NCI-H1436 treated with DMSO at 0.1 percent for 48 hours (cell line): ENCODE data around the gene IKZF1.

Source experiments
- DNase-seq: peaks from one replicate; lab custom pipeline; 2025; lab: John Stamatoyannopoulos, UW

Gene IKZF1

DNA sequence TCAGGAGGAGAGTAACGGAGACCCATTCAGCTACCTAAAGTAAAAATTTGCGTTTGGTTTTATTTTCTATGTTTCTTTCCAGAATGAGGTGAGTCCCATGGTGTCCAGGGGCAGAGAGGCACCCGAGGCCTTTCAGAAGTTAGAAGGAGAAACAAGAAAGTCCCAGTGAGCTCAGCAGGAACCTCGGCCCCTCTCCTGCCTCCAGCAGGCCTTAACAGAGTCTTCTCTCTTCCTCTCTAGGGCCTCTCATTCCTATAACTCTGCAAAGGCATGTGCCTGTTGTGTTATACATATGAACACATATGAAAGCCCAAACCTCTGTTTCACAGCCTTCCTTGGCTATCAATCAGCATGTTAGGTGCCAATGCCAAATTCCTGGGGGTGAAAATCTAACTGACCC lies 20.8 kb upstream of the IKZF1 start:
- DNase-seq, result no peak

DNA sequence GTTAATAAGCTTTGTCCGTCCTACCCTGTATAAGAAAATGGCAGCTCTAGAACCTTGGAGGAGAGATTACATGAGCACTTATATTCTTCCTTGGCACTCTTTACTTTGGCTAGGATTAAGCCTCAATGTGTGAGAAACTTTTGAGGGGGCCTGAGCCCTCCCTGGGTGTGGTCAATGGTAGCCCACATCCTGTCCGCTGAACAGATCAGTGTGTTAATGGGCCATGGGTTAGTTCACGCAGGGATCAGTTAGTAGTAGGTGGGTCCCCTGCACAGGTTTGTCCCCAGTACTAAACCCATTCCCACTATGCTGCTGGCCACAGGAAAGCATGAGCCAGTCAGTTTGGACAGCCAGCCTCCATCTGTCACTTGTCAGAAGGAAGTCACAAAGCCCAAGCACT lies 20.2 kb upstream of the IKZF1 start:
- no peak for DNase-seq

DNA sequence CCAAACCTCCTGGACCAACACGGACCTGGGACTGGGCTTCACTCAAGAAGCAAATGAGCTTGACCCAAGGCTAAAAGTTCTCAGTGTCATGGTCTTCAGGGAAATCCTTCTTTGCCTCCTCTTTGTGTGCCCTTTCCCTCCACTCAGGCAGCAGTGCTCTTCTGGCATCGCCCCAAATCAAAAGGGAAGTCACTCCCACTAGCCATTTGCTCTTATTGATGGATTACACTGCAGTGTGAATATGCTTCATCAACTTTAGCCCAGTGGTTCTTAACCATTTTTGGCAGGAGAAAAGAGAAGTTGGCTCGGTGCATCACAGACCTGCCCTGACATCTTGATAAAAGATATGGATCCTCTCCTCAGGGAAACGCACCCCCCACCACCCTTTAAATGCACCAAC lies 19.2 kb upstream of the IKZF1 start:
- no peak for DNase-seq

DNA sequence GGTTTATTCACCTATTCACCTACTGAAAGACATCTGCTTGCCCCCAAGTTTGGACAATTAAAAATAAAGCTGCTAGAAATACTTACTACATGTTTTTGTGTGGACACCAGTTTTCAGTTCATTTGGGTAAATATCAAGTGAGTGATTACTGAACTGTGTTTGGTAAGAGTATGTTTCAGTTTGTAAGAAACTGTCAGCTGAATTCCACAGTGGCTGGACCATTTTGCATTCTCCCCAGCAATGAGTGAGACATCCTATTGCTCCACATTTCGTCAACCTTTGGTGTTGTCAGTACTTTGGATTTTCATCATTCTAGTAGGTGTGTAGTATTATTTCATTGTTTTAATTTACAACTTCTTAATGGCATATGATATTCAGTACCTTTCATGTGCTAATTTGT lies 17.4 kb upstream of the IKZF1 start:
- no peak for DNase-seq

DNA sequence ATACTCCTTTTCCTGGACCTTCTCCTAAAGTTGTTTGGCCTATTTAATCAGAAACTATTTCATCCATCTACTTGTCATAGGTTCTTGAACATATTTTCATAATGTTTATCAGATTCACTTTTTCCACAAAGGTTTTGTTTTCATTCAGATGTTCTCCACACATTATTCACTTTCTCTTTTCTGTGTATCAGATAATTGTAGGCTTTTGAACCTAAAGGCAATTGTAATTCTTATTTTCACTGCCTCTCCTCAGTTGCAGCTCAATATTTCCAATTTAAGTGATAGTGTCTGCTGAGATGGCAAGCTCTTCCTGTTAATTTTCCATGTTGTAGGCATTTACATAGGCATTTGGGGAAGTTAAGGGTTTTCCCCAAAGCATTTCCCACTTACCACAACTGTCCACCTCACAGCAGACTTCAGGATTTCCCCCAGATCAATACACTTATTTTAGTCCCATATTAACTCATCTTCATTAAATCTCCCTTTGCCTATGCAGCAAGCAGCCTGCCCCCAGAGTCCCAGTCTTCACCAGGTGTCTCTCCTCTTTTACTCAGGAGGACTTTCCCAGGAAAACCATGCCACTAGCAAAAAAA lies 12.3 kb upstream of the IKZF1 start:
- DNase-seq, result no peak

DNA sequence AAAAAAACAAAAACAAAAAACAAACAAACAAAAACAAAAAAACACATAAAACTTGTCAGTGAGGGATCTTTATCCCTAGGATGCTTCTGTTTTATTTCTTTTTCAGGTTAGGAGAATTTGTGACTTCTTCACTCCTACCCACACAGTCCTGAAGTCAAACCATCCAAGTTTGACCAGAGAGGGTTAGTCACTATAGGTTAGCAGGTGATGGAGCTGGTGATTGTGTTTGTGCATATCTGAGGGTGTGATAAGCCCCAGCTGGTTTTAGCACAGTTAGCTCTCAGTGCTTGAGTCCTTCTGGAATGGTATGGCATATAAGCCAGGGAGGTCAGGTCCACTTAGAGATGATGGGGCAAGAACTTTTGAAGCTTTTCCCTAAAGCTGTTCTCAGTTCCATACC lies 11.8 kb upstream of the IKZF1 start:
- DNase-seq, result no peak

DNA sequence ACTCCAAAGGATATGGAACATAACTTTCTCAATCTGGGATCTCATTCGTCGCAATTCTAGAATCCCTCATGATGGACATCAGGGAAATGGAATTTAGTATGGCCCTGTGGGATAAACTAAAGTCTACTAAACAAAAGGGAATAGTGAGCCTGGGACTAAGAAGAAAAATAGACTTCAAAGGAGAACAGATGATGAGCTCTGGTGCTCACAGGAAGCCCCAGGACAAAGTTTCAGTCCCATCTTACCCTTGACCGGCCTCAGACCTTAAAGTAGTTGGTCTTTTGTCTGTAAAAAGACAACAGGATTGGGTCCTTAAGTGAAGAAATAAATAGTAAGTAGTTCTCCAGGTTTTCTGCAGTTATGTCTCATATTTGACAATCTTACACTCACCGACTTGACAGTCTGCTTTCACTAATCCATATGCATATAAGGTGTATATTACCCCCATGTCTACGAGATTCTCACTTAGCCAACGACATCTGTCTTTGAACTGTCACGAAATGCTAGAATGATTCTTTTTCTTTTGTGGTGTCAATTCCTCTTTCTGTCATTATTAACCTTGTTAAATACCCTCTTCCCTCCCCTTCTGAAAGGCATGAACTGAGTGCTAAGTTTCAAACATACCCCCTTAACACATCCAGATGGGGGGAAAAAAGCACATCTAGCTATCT lies 10.9 kb upstream of the IKZF1 start:
- no peak for DNase-seq

DNA sequence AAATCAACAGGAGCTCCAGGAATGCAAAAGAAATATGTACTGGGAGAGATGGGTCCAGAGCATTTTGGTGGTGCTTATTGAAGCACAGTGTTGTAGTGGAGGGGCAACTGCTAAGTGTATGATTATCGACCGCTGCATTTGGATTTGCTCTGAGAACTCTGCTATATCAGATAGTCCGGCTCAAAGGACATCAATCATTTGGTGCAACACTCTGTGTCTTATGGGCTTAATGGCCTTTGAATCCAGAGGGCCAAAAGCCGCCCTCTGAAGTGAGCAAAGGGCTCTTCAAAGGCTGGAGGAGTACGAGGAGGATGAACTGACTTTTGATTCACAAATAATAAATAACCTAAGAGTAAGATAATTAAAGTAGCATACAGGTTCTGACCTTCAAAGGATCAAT lies 9.4 kb upstream of the IKZF1 start:
- DNase-seq, result no peak

DNA sequence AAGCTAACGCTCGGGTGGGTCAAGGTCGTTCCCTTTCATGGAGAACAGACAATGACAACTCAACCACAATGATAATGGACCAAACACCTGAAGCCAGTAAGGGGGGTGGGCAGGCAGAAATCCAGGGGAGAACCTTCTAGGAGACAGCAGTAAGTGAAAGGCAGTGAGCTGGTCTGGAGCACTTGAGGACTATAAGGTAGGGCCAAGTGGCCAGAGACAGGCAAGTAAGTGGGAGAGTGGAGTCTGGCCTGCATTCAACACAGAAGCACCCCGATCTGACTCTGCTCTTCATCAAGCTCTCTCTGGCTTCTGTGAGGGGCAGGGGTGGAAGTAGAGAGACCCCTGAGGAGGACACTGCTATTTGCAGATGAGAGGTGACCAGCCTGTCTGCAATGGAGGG lies 7.7 kb upstream of the IKZF1 start:
- DNase-seq, result no peak

DNA sequence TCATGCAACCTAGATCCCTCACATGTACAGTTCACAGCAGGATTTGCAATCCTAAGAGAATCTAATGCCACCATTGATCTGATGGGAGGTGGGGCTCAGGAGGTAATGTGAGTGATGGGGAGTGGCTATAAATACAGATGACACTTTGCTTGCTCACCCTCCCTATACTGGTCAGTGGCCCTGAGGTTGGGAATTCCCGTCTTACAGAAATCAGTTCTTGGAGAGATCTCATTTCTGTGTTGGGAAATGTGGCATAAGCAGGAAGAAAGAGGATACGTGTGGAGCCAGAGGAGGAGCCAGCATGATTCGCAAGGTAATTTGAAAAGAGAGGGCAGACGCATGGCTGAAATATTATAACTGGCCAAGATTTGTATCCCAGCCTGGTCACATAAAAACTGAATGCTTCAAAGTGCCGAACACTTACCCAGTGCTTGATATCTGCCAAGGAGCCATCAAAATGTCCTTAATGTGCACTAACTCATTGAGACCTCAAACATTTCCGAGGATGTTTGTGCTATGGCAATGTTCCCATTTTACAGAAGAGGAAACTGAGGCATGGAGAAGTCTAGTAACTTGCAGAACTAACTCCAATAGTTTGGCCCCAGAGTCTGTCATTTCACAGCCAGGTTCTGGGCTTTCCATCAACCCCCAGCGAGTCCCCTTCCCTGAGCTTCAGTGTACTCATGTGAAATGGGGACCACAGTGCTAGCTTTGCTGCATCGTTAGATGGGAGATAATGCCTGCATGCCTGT lies 5.5 kb upstream of the IKZF1 start:
- DNase-seq, result no peak

DNA sequence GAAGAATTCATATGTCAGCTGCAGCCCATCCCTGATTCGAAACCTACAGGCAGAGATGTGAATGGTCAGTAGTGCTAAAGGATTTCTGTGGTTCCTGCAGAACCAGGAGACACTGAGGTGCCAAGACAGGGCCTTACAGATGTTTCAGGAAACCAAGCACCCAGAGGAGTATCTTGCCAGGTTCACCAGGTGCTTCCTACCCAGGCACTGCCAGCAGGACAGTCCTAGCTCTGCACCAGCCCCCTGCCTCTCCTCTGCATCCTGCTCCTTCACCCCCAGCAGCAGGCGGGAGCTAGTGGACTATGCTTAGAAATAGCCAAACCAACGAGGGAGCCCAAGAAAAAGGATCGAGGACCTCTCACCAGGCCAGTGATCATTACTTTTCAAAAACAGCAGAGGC lies 4.2 kb upstream of the IKZF1 start:
- DNase-seq, result no peak

DNA sequence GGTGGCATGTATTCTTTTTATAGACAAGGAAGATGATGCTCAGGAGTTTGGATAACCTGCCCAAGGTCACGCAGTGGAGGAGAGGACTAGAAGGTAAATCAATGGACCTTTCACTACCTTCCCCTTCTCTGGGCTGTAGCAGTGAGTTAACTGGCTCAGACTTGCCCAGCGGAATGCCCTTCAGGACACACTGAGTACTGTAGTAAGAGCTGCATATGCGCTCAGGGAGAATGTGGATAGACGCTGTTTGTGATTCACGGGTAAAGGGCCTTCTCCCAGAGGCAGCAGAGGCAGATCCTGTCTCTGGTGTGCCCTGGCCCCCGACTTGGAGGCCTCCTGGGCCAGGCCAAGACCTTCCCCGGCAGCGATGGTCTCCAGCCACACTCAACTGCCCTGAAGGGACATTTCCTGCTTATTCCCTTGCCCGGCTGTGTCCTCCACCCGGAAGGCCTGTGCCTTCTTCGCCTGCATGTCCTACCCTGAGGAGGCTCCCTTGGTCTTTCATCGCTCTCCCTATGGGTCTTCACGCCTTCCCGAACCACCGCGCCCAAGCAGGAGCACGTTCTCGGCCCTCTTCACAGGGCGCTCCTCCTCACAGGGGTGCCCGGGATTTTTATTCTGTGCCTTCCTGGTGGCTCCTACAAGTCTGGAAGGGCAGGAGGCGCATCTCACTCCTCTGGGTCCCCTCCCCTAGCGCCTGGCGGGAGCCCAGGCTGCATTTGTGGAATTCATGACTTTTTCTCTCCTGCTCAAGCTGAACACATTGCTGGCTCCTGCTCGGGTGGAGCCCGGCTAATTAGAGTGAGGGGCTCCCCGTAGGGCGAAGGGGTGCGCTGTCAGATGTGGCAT lies 1.8 kb upstream of the IKZF1 start:
- no peak for DNase-seq

DNA sequence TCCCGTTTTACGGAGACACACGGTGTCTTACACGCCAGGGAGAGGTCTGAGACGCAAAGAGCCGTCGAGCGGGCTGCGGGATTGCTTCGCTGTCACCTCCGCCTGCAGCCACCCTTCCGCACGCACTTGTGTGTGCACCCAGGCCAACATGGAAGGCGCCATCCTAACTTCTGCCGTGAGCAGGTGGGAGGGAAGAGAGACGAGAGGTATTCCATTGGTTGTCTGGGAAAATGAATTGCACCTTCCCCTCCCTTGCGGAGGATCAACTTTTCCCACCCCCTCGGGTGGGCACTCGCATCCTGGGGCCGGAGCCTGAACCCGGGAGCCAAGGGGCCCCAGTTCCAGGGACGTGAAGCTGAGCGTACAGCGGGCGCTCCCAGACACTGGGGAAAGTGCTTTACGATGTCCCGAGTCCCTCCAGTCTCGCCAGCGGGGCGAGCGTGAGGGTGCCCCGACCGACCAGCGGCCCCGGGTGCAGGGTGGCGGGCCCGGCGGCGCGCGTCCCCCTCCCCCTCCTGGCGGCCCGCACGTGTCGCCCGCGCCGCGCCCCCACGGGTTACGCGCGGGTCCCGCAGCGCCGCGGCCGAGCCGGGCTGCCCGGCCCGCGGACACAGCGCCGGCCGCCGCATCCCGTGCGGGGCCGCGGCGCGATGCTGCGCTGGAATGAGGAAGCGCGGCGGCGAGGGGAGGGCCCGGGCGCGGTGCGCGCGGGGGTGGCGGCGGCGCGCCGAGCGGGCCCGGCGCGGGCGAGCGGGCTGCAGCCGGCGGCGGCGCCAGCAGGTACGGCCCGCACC lies 984 bp upstream of the IKZF1 start:
- DNase-seq, result no peak

DNA sequence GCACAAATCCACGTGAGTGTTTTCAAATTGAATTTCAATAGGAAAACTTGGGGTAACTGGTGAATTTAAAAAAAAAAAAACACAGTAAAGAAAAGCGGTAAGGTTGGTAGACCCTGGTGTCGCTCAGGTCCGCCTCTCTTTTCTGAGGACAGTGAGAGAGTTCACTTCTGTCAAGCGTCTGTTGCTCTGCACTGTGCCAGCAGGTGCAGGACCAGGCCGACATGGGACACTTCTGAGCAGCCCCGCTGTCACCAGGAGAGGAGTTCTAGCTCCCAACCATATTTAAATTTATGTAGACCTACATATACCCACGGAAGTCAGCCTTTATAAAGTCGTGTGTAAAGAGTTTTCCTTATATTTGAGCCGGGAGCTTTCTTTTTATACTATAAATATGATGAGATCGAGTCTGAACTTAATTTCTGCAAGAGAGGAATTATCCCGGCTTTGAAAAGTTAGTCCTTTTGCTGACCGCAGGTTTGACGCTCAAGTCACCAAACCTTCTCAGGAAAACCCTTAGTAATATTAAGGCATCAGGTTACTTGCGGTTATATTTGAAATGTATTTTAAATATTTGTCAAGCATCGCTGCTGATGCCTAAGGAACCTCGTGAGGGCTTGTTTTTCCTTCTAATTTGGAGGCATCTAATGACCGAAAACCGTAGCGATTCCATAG lies 531 bp downstream of the IKZF1 start:
- no peak for DNase-seq

DNA sequence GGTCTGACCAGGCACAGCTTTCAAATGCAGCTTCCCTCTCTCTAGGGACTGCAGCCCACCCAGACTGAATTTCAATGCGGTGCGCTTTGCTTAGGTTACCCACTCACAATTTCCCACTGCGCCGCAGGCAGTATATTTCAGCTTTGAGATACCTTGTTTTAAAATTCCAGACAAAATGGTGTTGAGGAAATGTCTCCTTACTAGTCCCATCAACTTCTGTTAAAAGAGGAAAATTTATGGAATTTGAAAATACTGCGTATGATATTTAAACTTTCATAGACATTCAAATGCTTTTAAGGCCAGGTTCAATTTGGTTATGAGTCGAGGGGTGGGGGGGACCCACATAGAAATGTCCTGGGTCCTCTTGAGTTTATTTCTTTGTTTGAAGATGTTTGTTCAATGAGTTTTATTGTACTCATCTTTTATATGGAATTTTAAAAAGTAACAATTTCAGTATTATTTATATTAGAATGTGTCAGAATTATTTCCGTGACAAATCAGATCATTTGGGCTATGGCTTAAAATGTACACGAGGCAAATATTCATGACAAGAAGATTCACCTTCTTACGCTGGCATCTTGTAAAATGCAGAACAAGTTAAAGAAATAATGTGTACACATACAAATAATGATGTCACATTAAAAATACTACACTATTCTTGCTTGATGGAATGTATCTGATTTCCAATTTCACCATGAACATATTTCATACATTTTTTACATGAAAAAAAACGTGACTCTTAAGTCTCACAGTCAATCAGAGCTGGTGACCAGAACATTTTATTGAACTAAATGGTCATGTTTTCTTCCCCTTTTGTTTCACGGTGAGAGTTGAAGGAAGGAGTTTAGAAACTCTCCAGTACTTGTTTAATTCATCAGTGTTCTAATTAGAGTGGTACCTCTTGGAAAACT lies 1.3 kb downstream of the IKZF1 start:
- DNase-seq, result no peak

DNA sequence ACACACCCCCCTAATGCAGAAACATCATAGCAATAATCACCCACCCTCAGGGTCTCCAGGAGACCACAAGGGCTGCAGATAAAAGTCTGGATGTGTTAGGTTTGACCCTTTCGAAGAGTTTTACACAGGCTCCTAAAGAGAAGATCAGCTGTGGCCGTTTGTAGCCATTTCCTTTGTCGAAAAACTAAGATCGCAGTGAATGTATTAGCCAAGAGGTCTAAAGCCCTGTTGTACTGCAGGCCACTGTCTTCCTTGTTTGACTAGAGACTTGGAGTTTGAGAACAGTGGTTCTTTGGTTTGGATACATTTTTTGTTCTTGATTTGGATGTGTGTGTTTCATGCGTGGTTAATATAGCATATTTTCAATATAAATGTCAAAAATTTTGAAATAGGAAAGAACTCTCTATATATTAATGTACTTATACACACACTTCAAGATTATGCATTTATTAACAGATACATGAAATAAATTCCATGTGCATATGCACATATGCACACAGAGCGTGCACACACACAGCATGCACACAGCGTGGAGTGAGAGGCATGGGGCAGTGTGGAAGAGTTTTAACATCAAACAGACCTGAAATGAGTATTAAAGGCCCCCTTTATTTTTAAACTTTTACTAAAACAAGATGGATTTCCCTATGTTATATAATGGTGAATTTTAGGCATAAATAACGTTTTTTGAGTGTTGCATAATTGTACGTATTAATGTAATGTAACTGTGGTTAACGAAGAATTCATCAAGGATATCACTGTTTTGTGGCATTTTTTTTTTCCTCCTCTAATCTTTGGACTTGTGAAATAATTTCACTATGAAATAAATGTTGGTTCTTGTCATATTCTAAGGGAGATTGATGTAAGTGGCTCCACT lies 2.2 kb downstream of the IKZF1 start:
- no peak for DNase-seq

DNA sequence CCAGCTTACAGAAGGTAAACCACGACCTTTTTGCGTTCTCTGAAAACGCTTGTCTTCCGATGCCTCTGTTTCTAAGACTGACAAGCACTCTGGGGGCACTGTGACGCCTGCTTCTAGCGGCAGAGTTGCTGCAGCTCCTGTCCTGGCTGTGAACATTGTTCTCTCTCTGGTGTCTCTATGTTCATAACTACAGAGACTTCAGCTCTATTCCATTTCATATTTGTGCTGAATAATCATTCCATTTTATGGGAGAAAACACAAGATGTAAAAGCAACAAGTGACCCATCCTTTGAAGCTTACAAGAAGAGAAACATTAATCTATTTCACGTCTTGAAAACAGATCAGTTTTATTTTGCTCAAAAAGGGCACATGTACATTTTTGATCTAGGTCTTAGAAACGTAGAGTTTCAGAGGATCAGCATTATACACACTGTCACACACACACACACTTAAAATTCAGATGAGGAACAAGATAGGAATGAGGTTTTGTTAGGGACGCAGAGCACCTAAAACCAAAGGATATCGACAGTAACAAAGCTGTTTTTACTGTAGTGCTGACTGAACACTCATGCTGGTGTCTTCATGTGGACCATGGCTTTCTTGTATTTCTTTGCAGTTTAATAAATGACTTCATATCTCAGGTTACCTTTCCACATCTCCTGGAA lies 3.0 kb downstream of the IKZF1 start:
- no peak for DNase-seq

DNA sequence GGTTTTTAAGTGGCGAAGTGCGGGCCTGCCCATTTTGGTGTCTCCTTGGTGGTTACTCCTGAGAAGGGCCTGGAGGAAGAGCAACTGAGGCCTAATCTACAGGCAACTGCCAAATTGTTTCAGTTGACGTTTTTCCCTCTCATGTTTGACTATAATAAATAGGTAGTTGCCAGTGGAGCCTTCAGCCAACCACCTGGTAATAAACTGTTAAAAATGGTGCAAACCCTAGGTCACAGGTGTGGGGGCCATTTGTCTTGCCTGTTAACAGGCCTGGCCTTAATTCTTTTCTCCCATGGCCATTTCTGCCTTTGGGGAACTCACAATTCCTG lies 3.7 kb downstream of the IKZF1 start:
- DNase-seq, result no peak
